ENCODE data around the gene SLC7A4.

GRCh38 chr22:21033895-21034294 lies 1.5 kb upstream of the SLC7A4 start:
- TF ChIP-seq EP300 (IDR thresholded peaks at IDR 0.05): no peak
- TF ChIP-seq, protein P1, sequence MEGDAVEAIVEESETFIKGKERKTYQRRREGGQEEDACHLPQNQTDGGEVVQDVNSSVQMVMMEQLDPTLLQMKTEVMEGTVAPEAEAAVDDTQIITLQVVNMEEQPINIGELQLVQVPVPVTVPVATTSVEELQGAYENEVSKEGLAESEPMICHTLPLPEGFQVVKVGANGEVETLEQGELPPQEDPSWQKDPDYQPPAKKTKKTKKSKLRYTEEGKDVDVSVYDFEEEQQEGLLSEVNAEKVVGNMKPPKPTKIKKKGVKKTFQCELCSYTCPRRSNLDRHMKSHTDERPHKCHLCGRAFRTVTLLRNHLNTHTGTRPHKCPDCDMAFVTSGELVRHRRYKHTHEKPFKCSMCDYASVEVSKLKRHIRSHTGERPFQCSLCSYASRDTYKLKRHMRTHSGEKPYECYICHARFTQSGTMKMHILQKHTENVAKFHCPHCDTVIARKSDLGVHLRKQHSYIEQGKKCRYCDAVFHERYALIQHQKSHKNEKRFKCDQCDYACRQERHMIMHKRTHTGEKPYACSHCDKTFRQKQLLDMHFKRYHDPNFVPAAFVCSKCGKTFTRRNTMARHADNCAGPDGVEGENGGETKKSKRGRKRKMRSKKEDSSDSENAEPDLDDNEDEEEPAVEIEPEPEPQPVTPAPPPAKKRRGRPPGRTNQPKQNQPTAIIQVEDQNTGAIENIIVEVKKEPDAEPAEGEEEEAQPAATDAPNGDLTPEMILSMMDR (IDR thresholded peaks at IDR 0.05): no peak

All from upper lobe of left lung (tissue), 4 donors.